NB4 (cell line): ENCODE measurements around the gene FOXP1.

ENCODE experiments used
- CTCF ChIP-seq: IDR thresholded peaks from one replicate; pipeline ENCODE4 v1.5.1; 2012; ENCODE audit warnings: low read depth, low read length
- MYC ChIP-seq: IDR thresholded peaks from 2 replicates; pipeline ENCODE4 v1.6.1; 2011; ENCODE audit warnings: low read depth, low read length
- POLR2A ChIP-seq: IDR thresholded peaks from 2 replicates; pipeline ENCODE4 v1.6.1; 2011; ENCODE audit warnings: mild to moderate bottlenecking; ENCODE audit not compliant: insufficient read length; ENCODE audit errors: extremely low read depth

- TF ChIP-seq CTCF, result no peak
- TF ChIP-seq POLR2A, result no peak
- TF ChIP-seq MYC, result peak; percentile 68; the same call in 1 of the 2 replicates
Observed at GRCh38 chr3:71547249-71548198, 36.0 kb downstream of the FOXP1 start.
